Upper lobe of left lung (tissue), 6 donors: Measurements from ENCODE around the gene HIC1. TPM values are rescaled to one million over a fixed set of nuclear protein-coding genes. Genes with fewer than 3 reads are reported as not detected.

Experiments used
- ATAC-seq, 2 donors: fragments of 200-7000 bp; cut with Tn5 transposase; one replicate each; pipeline ENCODE4 v1.9.1; 2022; ENCODE audit warnings: mild to moderate bottlenecking in 2 of 2, moderate library complexity in 2 of 2; ENCODE audit not compliant: low FRiP score in 2 of 2
- DNase-seq, 2 donors: peaks; one replicate each; pipeline ENCODE4 v3.0.0-alpha.2; 2019 to 2020
- H3K27ac ChIP-seq, 4 donors: fragments of 200-600 bp; sonication (generic); one replicate each; pipeline ENCODE4 v1.5.1; 2016 to 2019
- H3K27me3 ChIP-seq, 4 donors: fragments of 200-600 bp; sonication (generic); one replicate each; pipeline ENCODE4 v1.5.1; 2017 to 2019
- H3K36me3 ChIP-seq, 4 donors: fragments of 200-600 bp; sonication (generic); one replicate each; pipeline ENCODE4 v1.5.1; 2016 to 2019
- H3K4me1 ChIP-seq, 4 donors: fragments of 200-600 bp; sonication (generic); one replicate each; pipeline ENCODE4 v1.5.1; 2018 to 2019
- H3K4me3 ChIP-seq, 4 donors: fragments of 200-600 bp; sonication (generic); one replicate each; pipeline ENCODE4 v1.5.1; 2017 to 2019; ENCODE audit warnings: mild to moderate bottlenecking in 2 of 4, moderate library complexity in 1 of 4
- H3K9me3 ChIP-seq, 4 donors: fragments of 200-600 bp; sonication (generic); one replicate each; pipeline ENCODE4 v1.5.1; 2018 to 2019
- CTCF ChIP-seq, 6 experiments: fragments of 450-650 bp in 4 of 6; fragments of 200-600 bp in 2 of 6; sonication (generic) in 2 of 6; IDR thresholded peaks; one replicate each; pipeline ENCODE4 v1.5.1; 2016 to 2019; ENCODE audit warnings: antibody characterized with exemption in 6 of 6
- EP300 ChIP-seq, 4 donors: sonication (generic); formaldehyde crosslinking; IDR thresholded peaks; one replicate each; pipeline ENCODE4 v1.5.1; 2017; ENCODE audit warnings: antibody characterized with exemption in 4 of 4, control low read depth in 2 of 4
- POLR2A ChIP-seq, 4 donors: fragments of 450-650 bp; IDR thresholded peaks; one replicate each; pipeline ENCODE4 v1.5.1; 2016 to 2017; ENCODE audit warnings: antibody characterized with exemption in 4 of 4, mild to moderate bottlenecking in 2 of 4
- POLR2AphosphoS5 ChIP-seq, 2 donors: sonication (generic); formaldehyde crosslinking; IDR thresholded peaks; one replicate each; pipeline ENCODE4 v1.5.1; 2017; ENCODE audit warnings: antibody characterized with exemption in 2 of 2
- WGBS, 2 donors: methylation state at CpG; one replicate each; pipeline ENCODE4 v1.1.5; 2017 to 2018; 5-methylcytosine and 5-hydroxymethylcytosine counted together
- total RNA-seq, 6 donors: library from RNA; depleted of rRNA in 4 of 6; stranded (reverse); fragments of >200 nt in 4 of 6; gene quantifications; one replicate each; pipeline versions ENCODE4 v1.1.0 to v1.2.1, GENCODE V29; 2016 to 2021
- donor health status: DM: no; HTN: no; CAD: no; lungs with moderate emphysema.
- donor health status: DM: no; HTN: yes; CAD: no; lungs with severe emphysema.

The HIC1 gene
- total RNA-seq, 6 donors from 2014 or later: 8.0 to 25.5 (median 19.1) TPM

DNA sequence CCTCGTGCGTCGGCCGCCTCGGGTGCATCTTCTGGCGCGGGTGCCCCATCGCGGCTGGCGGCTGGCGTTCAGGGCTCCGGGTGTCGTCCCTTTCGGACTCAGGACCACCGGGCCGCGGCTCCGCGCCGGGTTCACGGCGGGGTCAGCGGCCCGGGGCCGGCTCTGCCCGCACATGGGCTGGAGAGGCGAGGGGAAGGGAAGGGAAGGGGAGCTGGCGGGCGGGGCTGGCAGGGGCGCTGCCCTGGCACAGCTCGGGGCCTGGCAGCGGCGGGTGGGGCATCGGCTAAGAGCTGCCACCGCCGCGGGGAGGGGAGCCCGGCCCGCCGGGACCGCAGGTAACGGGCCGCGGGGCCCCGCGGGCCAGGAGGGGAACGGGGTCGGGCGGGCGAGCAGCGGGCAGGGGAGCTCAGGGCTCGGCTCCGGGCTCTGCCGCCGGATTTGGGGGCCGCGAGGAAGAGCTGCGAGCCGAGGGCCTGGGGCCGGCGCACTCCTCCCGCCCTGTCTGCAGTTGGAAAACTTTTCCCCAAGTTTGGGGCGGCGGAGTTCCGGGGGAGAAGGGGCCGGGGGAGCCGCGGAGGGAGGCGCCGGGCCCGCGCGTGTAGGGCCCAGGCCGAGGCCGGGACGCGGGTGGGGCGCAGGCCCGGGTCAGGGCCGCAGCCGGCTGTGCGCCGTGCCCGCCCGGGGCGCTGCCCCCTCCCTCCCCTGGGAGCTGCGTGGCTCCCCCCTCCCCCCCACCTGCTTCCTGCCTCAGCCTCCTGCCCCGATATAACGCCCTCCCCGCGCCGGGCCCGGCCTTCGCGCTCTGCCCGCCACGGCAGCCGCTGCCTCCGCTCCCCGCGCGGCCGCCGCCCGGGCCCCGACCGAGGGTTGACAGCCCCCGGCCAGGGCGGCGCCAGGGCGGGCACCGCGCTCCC is 646 bp downstream of the HIC1 start:
- H3K36me3 ChIP-seq: peaks cover 0 to 9% (median 0%) of the 10 kb centered on the region in 4 donors
- H3K4me1 ChIP-seq: peaks cover 66 to 87% (median 68%) of the 10 kb centered on the region in 4 donors
- peak overlapping the region; percentile 34 to 76 (median 51) for H3K4me3 ChIP-seq
- peak in 1 of 2 donors; percentile 90 for DNase-seq
- no peaks in the 10 kb centered on the region for H3K9me3 ChIP-seq
- WGBS, 2 donors: 2 to 18% methylated on average over 3 to 29 of the region's 113 CpGs
- ATAC-seq: peak in 1 of 2 donors; percentile 0
- peaks cover 0 to 59% (median 21%) of the 10 kb centered on the region in 4 donors for H3K27me3 ChIP-seq
- TF ChIP-seq EP300 (IDR thresholded peaks at IDR 0.05) (no peak), CTCF (IDR thresholded peaks at IDR 0.05) (no peak), POLR2A (IDR thresholded peaks at IDR 0.05) (no peak), POLR2AphosphoS5 (IDR thresholded peaks at IDR 0.05) (no peak)
- H3K27ac ChIP-seq: peak overlapping the region; percentile 86 to 96 (median 91)

DNA sequence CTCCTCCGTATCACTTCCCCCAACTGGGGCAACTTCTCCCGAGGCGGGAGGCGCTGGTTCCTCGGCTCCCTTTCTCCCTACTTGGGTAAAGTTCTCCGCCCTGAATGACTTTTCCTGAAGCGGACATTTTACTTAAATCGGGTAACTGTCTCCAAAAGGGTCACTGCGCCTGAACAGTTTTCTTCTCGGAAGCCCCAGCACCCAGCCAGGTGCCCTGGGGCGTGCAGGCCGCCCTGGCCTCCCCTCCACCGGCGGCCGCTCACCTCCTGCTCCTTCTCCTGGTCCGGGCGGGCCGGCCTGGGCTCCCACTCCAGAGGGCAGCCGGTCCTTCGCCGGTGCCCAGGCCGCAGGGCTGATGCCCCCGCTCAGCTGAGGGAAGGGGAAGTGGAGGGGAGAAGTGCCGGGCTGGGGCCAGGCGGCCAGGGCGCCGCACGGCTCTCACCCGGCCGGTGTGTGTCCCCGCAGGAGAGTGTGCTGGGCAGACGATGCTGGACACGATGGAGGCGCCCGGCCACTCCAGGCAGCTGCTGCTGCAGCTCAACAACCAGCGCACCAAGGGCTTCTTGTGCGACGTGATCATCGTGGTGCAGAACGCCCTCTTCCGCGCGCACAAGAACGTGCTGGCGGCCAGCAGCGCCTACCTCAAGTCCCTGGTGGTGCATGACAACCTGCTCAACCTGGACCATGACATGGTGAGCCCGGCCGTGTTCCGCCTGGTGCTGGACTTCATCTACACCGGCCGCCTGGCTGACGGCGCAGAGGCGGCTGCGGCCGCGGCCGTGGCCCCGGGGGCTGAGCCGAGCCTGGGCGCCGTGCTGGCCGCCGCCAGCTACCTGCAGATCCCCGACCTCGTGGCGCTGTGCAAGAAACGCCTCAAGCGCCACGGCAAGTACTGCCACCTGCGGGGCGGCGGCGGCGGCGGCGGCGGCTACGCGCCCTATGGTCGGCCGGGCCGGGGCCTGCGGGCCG is 1.6 kb downstream of the HIC1 start:
- TF ChIP-seq POLR2AphosphoS5 (IDR thresholded peaks at IDR 0.05) (no peak), CTCF (IDR thresholded peaks at IDR 0.05) (peak in 3 of 6 experiments; percentile 2 to 18 (median 13)), EP300 (IDR thresholded peaks at IDR 0.05) (no peak), POLR2A (IDR thresholded peaks at IDR 0.05) (no peak)
- H3K27ac ChIP-seq: peak overlapping the region; percentile 86 to 96 (median 91)
- no peak for ATAC-seq
- peaks cover 0 to 50% (median 12%) of the 10 kb centered on the region in 4 donors for H3K27me3 ChIP-seq
- DNase-seq: peak in 1 of 2 donors; percentile 89
- peak overlapping the region; percentile 22 to 76 (median 51) for H3K4me3 ChIP-seq
- 40 to 47% methylated on average over 10 to 66 of the region's 85 CpGs for WGBS, 2 donors
- no peaks in the 10 kb centered on the region for H3K9me3 ChIP-seq
- H3K36me3 ChIP-seq: peaks cover 0 to 12% (median 3%) of the 10 kb centered on the region in 4 donors
- peaks cover 57 to 84% (median 66%) of the 10 kb centered on the region in 4 donors for H3K4me1 ChIP-seq

GRCh38 chr17:2057175-2057759 is 2.4 kb downstream of the HIC1 start:
- peak overlapping the region; percentile 86 to 96 (median 91) for H3K27ac ChIP-seq
- TF ChIP-seq CTCF (IDR thresholded peaks at IDR 0.05) (peak in 1 of 6 experiments; percentile 2), POLR2A (IDR thresholded peaks at IDR 0.05) (no peak), EP300 (IDR thresholded peaks at IDR 0.05) (no peak), POLR2AphosphoS5 (IDR thresholded peaks at IDR 0.05) (no peak)
- peak in 1 of 2 donors; percentile 90 for DNase-seq
- H3K4me1 ChIP-seq: peaks cover 60 to 82% (median 66%) of the 10 kb centered on the region in 4 donors
- H3K36me3 ChIP-seq: peaks cover 0 to 15% (median 3%) of the 10 kb centered on the region in 4 donors
- peaks cover 0 to 44% (median 11%) of the 10 kb centered on the region in 4 donors for H3K27me3 ChIP-seq
- no peaks in the 10 kb centered on the region for H3K9me3 ChIP-seq
- ATAC-seq: no peak
- H3K4me3 ChIP-seq: peak overlapping the region in 3 of 4 donors; percentile 46 to 76 (median 56)
- 52 to 85% methylated on average over 9 to 40 of the region's 81 CpGs for WGBS, 2 donors
